ENCODE measurements around the gene NPNT.

NPNT gene

GRCh38 chr4:105972946-105973621 is 77.8 kb downstream of the NPNT start:
- no peak for DNase-seq

DNA sequence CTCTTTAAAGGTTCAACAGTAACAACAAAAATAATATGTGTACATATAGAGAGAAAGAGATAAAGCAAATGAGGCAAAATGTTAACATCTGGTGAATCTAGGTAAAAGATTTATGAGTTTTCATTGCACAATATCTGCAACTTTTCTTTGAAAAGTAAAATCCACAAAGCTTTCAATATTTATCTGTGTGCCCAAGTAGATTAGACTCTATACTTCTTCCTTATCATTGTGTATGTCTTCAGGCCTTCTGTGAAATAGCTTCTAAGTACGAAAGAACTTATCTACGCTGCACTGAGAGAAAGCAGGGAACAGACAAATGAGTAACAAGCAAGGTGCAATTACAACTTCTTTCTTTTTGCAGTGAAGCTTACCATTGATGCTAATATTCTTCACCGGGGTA is 81.6 kb downstream of the NPNT start:
- no peak for DNase-seq

- DNase-seq, result peak in 1 of 3 donors; percentile 1
These were observed 83.5 kb downstream of the NPNT start for GRCh38 chr4:105978684-105979296.

DNA sequence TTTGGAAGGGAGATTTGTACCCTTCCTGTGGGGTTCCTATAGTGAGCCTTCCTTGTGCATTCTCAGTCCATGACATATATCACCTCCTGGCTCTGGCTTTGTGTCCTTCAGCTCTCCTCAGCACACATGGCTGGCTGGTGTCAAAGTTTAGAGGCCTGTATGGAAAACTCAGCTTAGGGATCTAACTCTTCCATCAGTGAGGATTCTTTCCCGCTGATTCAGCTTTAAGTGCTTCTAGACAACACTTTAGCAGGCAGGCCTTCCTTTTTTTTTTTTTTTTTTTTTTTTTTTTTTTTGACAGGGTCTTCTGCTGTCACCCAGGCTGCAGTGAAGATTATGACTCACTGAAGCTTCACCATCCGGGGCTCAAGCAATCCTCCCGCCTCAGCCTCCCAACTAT is 84.2 kb downstream of the NPNT start:
- DNase-seq, result no peak

DNA sequence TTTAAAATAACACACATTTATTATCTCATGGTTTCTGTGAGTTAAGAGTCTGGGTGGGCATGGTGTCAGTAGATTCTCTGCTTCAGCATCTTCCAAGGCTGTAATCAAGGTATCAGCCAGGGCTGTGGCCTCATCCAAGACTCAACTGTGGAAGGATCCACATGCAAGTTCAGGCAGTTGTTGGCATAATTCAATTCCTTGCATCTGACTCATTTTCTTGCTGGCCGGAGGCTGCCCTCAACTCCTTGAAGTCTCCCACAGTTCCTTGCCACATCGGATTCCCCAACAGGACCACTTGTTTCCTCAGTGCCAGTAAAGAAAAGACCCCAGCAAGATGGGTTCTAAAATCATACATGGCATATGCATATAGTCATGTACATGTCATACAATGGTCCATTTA is 93.4 kb downstream of the NPNT start:
- DNase-seq, result no peak

GRCh38 chr4:105989485-105990242 is 94.4 kb downstream of the NPNT start:
- no peak for DNase-seq

DNA sequence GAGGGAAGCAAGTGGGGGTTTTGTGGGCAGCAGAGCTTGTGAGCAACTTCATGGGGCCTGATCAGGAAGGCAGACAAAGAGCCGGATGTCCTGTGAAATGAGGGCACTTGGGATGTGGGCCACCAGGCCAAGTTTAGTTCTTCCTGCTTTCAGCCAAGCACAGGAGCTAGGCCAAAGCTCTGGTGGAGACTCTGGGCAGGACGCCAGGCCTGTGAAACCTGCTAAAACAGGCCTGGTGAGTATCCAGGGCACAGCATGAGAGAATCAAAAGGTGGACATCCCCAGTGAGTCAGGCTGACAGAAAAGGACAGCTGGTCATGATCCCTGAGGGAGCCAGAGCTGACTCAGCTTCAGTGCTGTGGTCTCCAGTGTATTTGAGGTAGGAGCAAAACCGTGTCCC is 95.7 kb downstream of the NPNT start:
- no peak for DNase-seq

DNA sequence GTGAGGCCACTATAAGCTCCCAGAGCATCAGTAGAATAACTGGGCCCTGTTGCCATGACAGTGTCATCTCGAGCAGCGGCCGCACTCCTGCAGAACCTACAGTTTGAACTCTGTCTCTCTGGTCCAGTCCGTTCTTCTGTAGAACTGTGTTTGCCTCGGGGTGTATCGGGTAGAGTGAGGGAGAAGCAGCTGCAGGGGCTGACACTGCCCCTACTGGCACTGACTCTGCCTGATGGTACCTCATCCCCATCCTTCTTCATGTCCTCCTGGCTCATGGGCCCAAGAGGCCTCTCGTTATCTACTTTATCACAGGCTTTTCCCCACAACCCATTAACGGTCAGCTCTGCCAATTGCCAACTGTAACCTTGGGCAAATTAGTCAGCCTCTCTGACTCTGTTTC is 96.5 kb downstream of the NPNT start:
- DNase-seq, result no peak

GRCh38 chr4:105992641-105993305 is 97.5 kb downstream of the NPNT start:
- no peak for DNase-seq

- DNase-seq, result no peak
These were observed 98.8 kb downstream of the NPNT start for GRCh38 chr4:105994061-105994460.

DNA sequence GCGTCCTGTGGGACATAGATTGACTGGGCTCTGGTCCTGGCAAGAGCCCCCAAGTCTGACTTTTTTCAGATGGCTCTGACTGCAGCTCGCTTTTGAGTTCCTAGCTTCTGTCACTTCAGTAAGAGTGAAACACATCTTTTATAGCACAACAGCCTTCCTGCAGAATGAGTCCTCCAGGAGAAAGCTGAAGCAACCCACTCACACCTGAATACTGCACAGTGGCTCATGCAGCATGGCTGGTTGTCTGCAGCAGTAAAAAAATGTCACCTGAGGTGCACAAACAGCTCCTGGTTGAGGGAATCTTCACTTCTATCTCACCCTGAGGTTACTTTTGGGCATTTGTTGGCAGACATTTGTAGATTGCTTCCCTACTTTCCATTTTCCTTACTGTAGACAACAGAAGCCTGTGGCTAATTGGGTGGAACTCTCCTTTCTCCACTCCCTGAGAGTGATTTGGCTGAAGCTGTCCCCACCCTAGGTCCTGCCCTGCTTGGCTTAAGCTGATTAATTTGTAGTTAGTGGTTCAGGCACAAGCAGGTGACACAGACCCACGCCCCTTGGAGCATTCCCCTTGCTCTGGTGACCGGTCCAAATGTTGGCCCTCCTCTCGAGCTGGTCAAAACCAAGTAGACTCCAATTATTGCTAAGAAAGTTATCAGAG is 99.7 kb downstream of the NPNT start:
- no peak for DNase-seq

DNA sequence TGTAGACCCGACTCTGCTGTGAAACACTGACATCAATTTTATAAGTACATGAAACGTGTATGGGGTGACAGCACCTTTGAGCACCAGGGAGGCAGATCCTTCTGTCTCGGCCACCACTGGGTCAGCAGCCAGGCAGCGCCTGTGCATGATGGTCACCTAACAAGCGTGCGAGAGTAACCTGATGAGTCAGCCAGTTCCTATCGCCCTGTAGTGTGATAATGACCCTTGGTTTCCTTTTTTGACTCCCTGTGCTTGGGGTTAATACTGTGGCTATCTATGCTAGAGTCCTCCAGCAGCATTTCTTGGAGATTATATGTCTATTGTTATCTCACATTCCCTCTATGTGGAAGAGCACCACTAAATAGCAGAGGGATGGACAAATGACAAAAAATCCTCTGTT is 101.6 kb downstream of the NPNT start:
- DNase-seq, result no peak

DNA sequence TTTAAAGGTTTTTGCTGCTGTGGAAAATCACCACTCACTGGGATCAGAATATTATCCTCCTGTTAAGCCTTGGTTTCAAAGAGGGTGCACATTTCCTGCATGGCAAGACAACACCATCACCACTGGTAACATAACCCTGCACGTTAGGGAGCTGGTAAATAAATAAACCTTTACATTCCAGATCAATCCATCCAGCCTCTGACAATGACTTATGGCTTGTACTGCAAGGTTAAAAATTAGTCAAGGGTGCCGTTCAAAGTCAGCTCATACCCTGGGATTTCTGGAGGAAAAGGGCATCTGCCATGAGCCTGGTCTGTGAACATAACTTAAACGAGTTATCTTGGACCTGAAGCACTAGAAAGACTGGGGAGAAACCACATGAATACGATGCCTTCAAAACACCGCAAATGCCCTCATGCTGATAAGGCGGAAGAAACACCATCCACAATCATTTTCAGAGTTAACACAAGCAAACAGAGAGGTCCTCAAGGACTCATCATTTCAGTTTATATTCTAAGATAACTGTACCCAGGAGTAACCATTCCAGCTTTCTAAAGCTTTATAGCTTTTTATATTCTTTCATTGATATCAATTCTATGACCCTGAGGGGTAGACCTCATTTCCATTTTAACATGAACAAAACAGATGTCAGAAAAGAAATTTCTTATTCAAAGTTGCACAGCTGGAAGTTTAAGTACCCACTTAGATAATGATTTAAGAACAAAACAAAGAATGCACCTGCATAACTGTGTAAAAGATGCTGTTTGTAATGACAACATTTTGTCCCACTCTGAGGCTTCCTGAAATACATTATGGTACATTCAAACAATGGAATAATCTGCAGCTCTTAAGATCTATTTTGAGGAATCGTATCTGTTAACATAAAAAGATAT is 103.1 kb downstream of the NPNT start:
- DNase-seq, result no peak

GRCh38 chr4:106002994-106003393 is 107.7 kb downstream of the NPNT start:
- DNase-seq, result no peak

DNA sequence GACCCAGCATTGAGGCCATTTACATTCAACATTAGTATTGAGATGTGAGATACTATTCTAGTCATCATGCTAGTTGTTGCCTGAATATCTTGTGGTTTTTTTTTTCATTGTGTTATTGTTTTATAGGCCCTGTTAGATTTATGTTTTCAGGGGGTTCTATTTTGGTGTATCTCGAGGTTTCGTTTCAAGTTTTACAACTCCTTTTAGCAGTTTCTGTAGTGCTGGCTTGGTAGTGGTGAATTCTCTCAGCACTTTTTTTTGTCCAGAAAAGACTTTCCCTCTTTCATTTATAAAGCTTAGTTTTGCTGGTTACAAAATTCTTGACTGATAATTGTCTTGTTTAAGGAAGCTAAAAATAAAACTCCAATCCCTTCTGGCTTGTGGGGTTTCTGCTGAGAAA is 115.5 kb downstream of the NPNT start:
- no peak for DNase-seq

GRCh38 chr4:106011387-106011786 is 116.1 kb downstream of the NPNT start:
- no peak for DNase-seq

DNA sequence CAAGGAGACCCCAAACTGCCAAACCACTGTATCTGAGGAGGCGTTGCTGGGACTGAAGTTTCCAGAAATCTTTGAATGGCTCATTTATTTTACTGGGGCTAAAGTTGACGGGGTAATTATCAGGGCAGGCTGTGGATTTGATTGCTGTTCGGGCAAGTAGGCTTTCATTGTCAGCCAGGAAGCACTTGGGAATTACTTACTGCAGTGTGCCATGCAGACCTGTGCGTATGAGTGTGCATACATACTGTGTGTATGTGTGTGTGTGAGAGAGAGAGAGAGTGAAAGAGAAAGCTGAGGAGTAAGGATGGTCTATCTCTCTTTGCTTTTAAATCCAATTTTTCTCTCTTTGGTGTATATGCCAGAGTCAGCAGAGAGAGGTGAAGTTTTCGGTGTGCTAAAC is 122.7 kb downstream of the NPNT start:
- DNase-seq, result no peak

- DNase-seq, result no peak
These were observed 124.5 kb downstream of the NPNT start for GRCh38 chr4:106019771-106020170.

Measured in suppressor macrophage treated with lipopolysaccharide for 1 hour (primary cell).